Mesodermal cell (in vitro differentiated cells): ENCODE data around the gene RNF151.
"Not testable (repeated sequence)": the region's sequence is repeated elsewhere in the genome, so short reads cannot be mapped to it uniquely, and the experiment has no call there.

Experiments
- H3K27ac ChIP-seq: 2 replicates; pipeline ENCODE4 v1.7.0; 2013; ENCODE audit warnings: mild to moderate bottlenecking, low read depth, low read length, moderate library complexity; ENCODE audit not compliant: severe bottlenecking
- H3K36me3 ChIP-seq: 2 replicates; pipeline ENCODE4 v1.7.1; 2013; ENCODE audit warnings: mild to moderate bottlenecking, low read length, moderate library complexity; ENCODE audit not compliant: control insufficient read depth, insufficient read depth
- H3K4me1 ChIP-seq: one replicate; pipeline ENCODE4 v1.7.1; 2013; ENCODE audit warnings: mild to moderate bottlenecking, low read length; ENCODE audit not compliant: insufficient read depth, control insufficient read depth, poor library complexity, severe bottlenecking
- H3K4me3 ChIP-seq: 2 replicates; pipeline ENCODE4 v1.7.0; 2013; ENCODE audit warnings: low read length, control low read depth, mild to moderate bottlenecking; ENCODE audit not compliant: insufficient read depth, poor library complexity, severe bottlenecking; ENCODE audit errors: extremely low read depth
- H3K9me3 ChIP-seq: 2 replicates; pipeline ENCODE4 v1.7.1; 2013; ENCODE audit warnings: mild to moderate bottlenecking, low read length, moderate library complexity; ENCODE audit not compliant: control insufficient read depth
- WGBS, 2 experiments: methylation state at CpG; one replicate each; pipeline ENCODE4 v1.1.5; 2013; ENCODE audit warnings: missing lambda C conversion rate in 2 of 2; ENCODE audit not compliant: insufficient coverage in 2 of 2; 5-methylcytosine and 5-hydroxymethylcytosine counted together

RNF151 gene

GRCh38 chr16:1961651-1962067, 5.0 kb upstream of the RNF151 start:
- Histone ChIP-seq H3K4me3 (no peak overlapping the region), H3K27ac (no peak overlapping the region), H3K36me3 (peaks cover 28% of the 10 kb centered on the region), H3K9me3 (no peaks in the 10 kb centered on the region), H3K4me1 (peaks cover 29% of the 10 kb centered on the region)
- 61 to 65% methylated on average over 6 of the region's 6 CpGs for WGBS, 2 experiments

- WGBS, 2 experiments = 88 to 93% methylated on average over 18 to 24 of the region's 37 CpGs
- Histone ChIP-seq H3K4me1 (peaks cover 29% of the 10 kb centered on the region), H3K27ac (peak overlapping the region; percentile 36), H3K4me3 (peak overlapping the region; percentile 96), H3K36me3 (peaks cover 28% of the 10 kb centered on the region)
- H3K9me3 ChIP-seq = not testable (repeated sequence)
Measured at GRCh38 chr16:1962161-1963153, 4.2 kb upstream of the RNF151 start.

- Histone ChIP-seq H3K27ac (peak overlapping the region; percentile 91), H3K4me3 (peak overlapping the region; percentile 96), H3K4me1 (peaks cover 29% of the 10 kb centered on the region), H3K9me3 (no peaks in the 10 kb centered on the region), H3K36me3 (peaks cover 28% of the 10 kb centered on the region)
- 2 to 3% methylated on average over 25 to 31 of the region's 44 CpGs for WGBS, 2 experiments
Measured at GRCh38 chr16:1963806-1964505, 2.7 kb upstream of the RNF151 start.

GRCh38 chr16:1964506-1965395, 1.9 kb upstream of the RNF151 start, which contains the start of gene RPS2:
Gene RPS2, minus strand, starts transcription at chr16:1964826. Its CDS starts 201 bp downstream, at chr16:1964625.
- Histone ChIP-seq H3K4me3 (peak within 1 kb of the TSS; percentile 96), H3K27ac (peak within 1 kb of the TSS; percentile 91), H3K4me1 (peaks cover 29% of the 10 kb centered on the region), H3K36me3 (peaks cover 28% of the 10 kb centered on the region), H3K9me3 (no peaks in the 10 kb centered on the region)
- 0 to 1% methylated on average over 78 to 87 of the region's 97 CpGs for WGBS, 2 experiments

GRCh38 chr16:1965396-1966001, 1.2 kb upstream of the RNF151 start:
- H3K4me1 ChIP-seq = peaks cover 25% of the 10 kb centered on the region
- peak overlapping the region; percentile 96 for H3K4me3 ChIP-seq
- peaks cover 28% of the 10 kb centered on the region for H3K36me3 ChIP-seq
- peak overlapping the region; percentile 91 for H3K27ac ChIP-seq
- H3K9me3 ChIP-seq = no peaks in the 10 kb centered on the region
- WGBS, 2 experiments = 26 to 27% methylated on average over 23 to 24 of the region's 24 CpGs

- whole genome bisulfite sequencing, 2 experiments = 94 to 96% methylated on average over 38 to 41 of the region's 41 CpGs
- peaks cover 11% of the 10 kb centered on the region for H3K4me1 ChIP-seq
- H3K27ac ChIP-seq = no peak overlapping the region
- no peak overlapping the region for H3K4me3 ChIP-seq
- H3K9me3 ChIP-seq = no peaks in the 10 kb centered on the region
- peaks cover 8% of the 10 kb centered on the region for H3K36me3 ChIP-seq
Measured at GRCh38 chr16:1968146-1968953, 1.7 kb downstream of the RNF151 start.

- H3K4me1 ChIP-seq = peaks cover 8% of the 10 kb centered on the region
- no peaks in the 10 kb centered on the region for H3K9me3 ChIP-seq
- 1% methylated on average over 57 to 74 of the region's 78 CpGs for WGBS, 2 experiments
- H3K36me3 ChIP-seq = peaks cover 31% of the 10 kb centered on the region
- H3K4me3 ChIP-seq = peak within 1 kb of the TSS; percentile 100
- peak within 1 kb of the TSS; percentile 87 for H3K27ac ChIP-seq
Measured at GRCh38 chr16:1971796-1972489, 5.3 kb downstream of the RNF151 start, which contains the start of gene TBL3. Gene TBL3, plus strand, starts transcription at chr16:1972053. Its CDS starts 112 bp downstream, at chr16:1972165.

- Histone ChIP-seq H3K4me1 (peaks cover 8% of the 10 kb centered on the region), H3K36me3 (peaks cover 36% of the 10 kb centered on the region), H3K9me3 (no peaks in the 10 kb centered on the region), H3K4me3 (peak overlapping the region; percentile 100), H3K27ac (no peak overlapping the region)
- WGBS, 2 experiments = 5 to 6% methylated on average over 17 to 18 of the region's 22 CpGs
Measured at GRCh38 chr16:1972490-1972877, 5.8 kb downstream of the RNF151 start.
